ENCODE measurements around the gene VAMP4.

VAMP4 gene, protein sequence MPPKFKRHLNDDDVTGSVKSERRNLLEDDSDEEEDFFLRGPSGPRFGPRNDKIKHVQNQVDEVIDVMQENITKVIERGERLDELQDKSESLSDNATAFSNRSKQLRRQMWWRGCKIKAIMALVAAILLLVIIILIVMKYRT

GRCh38 chr1:171741872-171742576 lies at the start of gene VAMP4:
TSS of gene VAMP4 (minus strand) at chr1:171742065. CDS start at chr1:171738414, 3,651 bp downstream.
- DNase-seq (ENCODE audit: low spot score) = peak; percentile 84

DNA sequence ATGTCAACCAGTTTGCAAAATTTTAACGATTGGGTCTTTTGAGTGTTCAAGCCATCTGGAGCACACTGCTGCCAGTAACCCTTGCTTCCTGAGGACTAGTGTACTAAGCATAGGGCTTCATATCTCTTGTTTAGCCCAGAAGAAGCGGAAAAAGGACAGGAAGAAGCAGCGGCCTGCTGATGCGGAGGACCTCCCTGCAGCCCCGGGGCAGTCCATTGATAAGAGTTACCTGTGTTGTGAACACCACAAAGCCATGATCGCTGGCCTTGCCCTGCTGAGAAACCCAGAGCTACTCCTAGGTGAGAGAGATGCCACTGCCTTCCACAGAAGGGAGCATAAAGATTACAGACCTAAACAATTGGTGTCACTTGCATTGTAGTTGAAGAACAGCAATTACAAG lies 48.5 kb upstream of the VAMP4 start:
- no peak for DNase-seq (ENCODE audit: low spot score)

DNA sequence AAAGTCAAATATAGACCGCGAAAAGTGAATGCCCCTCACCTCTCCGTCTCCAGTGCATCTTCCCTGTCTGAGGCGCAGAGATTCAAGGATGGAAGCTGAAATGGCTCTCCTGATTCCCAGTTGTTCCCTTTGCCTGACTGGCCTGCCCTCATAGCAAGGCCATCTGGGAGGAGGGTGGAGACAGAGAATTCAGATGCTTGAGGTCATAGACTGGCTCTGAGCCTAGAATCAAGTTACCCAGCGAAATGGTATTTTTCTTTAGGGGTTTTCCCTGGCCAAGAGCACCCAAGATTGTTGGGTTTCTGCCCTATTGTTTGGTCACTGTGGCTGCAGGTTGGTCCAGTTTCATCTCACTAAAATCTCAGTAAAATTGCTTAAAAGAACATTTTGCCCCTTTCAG lies 46.8 kb upstream of the VAMP4 start:
- no peak for DNase-seq (ENCODE audit: low spot score)

DNA sequence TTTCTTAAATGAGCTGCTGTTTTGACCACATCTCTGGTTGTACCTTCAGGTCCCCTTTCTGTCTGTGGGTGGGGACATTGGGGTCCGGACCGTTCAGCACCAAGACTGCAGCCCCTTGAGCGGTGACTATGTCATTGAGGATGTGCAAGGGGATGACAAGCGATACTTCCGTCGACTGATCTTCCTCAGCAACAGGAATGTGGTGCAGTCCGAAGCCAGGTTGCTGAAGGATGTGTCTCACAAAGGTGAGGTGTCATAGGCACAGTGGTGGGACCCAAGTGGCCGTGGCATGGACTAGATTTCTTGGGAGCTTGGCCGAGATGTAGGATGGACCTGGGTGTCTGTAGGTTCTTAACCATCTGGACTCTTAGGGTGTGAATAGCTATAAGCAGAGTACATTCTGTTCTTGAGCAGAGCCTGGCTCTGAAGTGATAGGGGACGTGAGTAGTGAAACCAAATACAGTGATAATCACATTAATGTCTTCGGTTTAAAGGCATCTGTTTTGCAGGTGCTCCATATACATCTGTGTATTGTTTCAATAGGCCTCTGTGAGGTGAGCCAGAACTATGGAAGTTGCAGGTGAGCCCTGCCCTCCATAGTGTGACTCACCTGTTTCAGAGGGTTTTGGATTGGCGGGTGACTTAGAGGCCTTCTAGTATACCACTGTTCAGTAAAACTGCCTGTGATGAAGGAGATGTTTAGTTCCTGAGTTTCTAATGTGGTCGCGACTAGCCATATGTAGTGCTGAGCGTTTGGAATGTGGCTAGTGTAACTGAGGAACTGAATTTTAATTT lies 46.0 kb upstream of the VAMP4 start:
- DNase-seq (ENCODE audit: low spot score) = no peak

DNA sequence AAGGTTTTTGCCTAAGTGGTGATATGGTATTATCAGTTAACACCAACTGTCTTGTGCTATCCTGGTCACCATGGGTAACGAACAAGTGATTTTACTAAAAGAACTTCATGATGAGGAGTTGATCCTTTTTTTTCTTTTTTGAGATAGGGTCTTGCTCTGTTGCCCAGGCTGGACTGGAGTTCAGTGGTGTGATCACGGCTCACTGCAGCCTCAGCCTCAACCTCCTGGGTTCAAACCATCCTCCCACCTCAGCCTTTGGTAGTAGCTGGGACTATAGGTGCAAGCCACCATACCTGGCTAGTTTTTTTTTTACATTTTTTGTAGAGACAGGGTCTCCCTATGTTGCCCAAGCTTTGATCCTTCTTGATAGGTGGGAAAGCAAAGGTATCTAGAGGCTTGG lies 44.7 kb upstream of the VAMP4 start:
- no peak for DNase-seq (ENCODE audit: low spot score)

- no peak for DNase-seq (ENCODE audit: low spot score)
These were observed 43.9 kb upstream of the VAMP4 start for GRCh38 chr1:171785766-171786165.

DNA sequence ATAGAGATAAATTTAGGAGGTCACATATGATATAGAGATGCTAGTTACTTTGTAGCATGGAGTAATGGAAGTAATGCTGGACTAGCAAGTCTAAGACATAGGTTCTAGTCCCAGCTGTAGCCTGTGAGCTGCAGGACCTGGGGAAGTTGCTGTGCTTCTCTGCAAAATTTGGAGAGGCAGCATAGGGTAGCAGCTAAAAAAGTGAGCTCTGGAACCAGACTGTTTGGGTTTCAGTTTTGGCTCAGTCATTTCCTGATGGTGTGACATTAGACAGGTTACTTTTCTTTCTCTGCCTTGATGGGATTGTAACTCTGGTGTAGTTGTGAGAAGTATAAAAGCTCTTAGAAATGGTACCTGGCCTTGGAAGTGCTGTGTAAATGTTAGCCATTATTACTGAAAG lies 42.9 kb upstream of the VAMP4 start:
- no peak for DNase-seq (ENCODE audit: low spot score)

DNA sequence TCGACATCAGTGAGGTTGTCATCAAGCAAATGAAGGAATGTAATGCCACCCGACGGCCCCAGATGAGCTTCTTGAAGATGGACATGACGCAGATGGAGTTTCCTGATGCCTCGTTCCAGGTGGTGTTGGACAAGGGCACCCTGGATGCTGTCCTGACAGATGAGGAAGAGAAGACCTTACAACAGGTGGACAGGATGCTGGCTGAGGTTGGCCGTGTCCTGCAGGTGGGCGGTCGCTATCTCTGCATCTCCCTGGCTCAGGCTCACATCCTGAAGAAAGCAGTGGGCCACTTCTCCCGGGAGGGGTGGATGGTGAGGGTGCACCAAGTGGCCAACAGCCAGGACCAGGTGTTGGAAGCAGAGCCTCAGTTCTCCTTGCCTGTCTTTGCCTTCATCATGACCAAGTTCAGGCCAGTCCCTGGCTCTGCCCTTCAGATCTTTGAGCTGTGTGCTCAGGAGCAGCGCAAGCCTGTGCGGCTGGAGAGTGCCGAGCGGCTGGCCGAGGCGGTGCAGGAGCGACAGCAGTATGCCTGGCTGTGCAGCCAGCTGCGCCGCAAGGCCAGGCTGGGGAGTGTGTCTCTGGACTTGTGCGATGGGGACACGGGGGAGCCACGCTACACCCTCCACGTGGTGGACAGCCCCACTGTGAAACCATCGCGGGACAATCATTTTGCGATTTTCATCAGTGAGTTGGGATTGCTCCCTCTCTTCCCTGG lies 42.1 kb upstream of the VAMP4 start:
- no peak for DNase-seq (ENCODE audit: low spot score)

- peak; percentile 99 for DNase-seq (ENCODE audit: low spot score)
These were observed 39.5 kb upstream of the VAMP4 start, which contains the start of gene METTL13 for GRCh38 chr1:171781176-171781875. TSS of gene METTL13 (plus strand) at chr1:171781660. CDS start at chr1:171781968, 308 bp downstream.

GRCh38 chr1:171780583-171781175 lies 38.8 kb upstream of the VAMP4 start:
- DNase-seq (ENCODE audit: low spot score) = no peak

- DNase-seq (ENCODE audit: low spot score) = no peak
These were observed 30.4 kb upstream of the VAMP4 start for GRCh38 chr1:171772312-171772711.

DNA sequence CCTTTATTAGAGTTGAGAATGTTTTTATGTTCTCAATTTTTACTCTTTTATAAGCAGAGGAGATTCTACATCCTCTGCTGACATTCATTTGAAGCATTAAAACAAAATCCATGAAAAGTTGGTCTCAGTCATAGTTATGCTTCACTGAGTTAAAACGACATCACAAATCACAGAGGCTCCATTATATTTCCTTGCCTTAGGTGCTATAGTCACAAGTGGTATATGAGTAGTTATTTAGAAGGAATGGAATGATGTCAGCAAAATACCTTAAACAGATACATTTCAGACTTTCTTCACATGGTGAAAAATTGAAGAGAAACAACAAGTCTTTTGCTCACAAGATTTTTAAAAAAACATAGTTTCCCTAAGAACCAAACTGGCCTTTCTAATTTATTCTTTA lies 27.9 kb upstream of the VAMP4 start:
- DNase-seq (ENCODE audit: low spot score) = no peak

GRCh38 chr1:171769171-171769570 lies 27.3 kb upstream of the VAMP4 start:
- no peak for DNase-seq (ENCODE audit: low spot score)

DNA sequence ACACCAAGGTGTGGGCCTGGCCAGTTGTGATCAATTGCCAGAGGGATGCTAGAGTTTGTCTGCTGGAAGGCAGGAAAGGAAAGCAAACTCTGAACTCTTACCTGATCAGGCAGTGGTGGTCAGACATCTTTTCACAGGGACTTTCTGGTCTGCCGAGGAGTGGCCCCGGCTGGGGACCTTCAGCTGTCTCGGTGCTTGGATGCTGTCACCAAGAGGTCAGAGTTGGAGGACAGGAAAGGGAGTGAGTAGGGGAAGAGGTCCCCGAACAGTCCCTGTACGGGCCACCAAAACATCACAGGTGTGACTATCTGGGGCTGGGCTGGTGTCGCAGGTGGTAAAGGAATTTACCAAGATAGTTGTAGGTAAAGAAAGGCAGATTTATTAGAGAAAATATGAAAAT lies 21.9 kb upstream of the VAMP4 start:
- no peak for DNase-seq (ENCODE audit: low spot score)

DNA sequence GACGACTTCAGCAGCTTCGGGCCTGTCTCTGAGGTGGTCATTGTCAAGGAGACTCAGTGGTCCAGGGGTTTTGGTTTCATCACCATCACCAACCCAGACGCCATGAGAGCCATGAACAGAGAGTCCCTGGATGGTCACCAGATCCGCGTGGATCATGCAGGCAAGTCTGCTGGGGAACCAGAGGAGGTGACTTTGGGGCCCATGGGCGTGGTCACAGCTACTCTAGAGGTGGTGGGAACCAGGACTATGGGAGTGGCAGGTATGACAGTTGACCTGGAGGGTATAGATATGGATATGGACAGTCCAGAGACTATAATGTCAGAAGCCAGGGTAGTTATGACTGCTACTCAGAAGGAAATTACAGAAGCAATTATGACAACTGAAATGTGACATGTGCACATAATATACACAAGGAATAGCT lies 20.3 kb upstream of the VAMP4 start:
- DNase-seq (ENCODE audit: low spot score) = no peak

DNA sequence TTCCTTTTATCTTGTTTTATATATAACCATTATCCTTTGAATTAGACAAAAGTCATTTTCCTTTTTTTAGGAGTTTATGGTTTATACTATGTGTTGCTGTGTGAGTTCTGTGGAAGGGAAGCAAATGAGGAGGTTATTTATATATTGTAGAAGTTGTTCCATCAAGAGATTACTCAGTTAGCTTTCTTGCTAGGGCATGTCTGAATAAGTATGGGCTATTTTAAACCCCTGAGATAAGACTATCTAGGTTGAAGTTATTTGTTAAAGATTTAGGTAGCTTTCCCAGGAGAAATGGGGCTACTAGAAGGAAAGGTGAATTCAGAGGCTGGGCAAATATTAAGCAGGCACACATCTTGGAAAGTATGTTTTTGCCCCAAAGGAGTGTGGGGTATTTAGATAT lies 16.1 kb upstream of the VAMP4 start:
- DNase-seq (ENCODE audit: low spot score) = no peak

- no peak for DNase-seq (ENCODE audit: low spot score)
These were observed 15.0 kb upstream of the VAMP4 start for GRCh38 chr1:171756856-171757255.

DNA sequence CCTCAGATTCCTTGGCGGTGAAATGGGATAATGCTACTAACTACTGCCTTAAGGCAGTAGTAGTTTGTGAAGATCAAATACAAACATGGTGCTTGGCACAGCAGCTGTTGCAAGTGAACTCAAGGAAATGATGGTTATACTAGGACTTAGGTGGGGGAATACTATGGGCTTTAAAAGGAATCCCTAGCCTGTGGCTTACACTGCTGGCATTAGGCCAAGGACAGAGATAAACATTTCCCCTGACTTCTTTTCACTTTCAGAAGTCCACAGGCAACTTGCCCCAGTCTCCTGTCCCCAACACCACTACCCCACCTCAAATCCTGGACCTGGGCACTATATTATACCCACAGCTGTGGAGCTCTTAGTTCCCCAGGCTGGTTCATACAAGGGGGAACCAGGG lies 13.1 kb upstream of the VAMP4 start:
- DNase-seq (ENCODE audit: low spot score) = no peak

DNA sequence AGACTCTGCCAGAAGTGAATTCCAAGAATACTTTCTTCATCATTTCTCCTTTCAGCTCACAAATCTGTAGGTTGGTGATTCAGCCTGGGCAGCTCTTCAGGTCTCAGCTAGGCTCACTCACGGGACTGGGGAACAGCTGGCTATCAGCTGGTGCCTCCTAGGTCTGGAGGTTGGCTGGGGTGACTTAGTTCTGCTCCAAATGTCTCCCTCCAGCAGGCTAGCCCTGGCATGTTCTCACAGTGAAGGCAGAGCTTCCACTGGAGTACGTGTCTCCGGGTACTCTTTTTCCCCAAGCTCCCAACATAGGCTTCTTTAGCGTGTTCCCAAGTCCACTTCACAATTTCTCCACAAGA lies 12.5 kb upstream of the VAMP4 start:
- DNase-seq (ENCODE audit: low spot score) = no peak

GRCh38 chr1:171753685-171754352 lies 12.0 kb upstream of the VAMP4 start:
- no peak for DNase-seq (ENCODE audit: low spot score)

DNA sequence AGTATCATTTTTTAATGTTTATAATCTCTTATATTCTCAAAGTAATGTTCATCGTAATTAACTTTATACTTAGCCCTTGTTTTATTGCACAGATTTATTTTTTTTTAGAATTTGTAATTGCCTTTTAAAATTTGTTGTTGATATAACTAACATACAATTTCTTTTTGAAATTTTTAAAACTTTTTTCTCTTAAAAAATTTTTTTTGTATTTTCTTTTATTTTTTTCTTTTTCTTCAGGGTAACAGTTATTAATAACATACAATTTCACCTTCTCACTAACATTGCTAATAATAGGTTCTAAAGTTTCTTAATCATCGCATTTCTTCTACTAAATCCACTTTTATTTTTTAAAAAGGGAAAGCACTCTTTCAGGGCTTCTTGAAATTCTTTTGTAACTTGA lies 11.3 kb upstream of the VAMP4 start:
- DNase-seq (ENCODE audit: low spot score) = no peak
